ENCODE measurements around the gene TARS3. TPM values are rescaled to one million over a fixed set of nuclear protein-coding genes. Genes with fewer than 3 reads are reported as not detected.
A peak's percentile ranks its signal among the peaks of the same experiment; 100 is the strongest.
"Not testable (repeated sequence)": the region's sequence is repeated elsewhere in the genome, so short reads cannot be mapped to it uniquely, and the experiment has no call there.

TARS3 gene
- total RNA-seq, 1 donor from 2014 or later = 13.9 TPM

DNA sequence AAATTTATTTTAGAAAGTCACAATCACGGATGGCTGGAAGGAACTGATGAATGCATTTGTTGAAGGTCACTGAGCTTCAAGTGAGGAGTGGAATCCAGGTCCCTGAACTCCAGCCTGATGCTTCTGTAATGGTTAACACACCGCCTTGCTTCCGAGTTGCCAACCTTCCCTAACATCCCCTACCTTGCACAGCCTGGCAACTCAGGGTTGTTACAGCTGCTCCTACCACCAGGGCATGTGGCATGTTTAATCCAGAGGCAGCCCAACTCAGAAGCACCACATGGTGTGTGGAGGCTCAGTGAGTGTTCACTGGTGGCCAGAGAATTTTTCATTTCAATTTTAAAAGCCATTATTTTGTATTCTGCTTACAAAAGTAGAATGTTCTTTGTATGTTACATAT lies 77.0 kb downstream of the TARS3 start:
- H3K27ac Mint-ChIP-seq = no peak overlapping the region
- H3K4me3 Mint-ChIP-seq = no peak overlapping the region
- peaks cover 45% of the 10 kb centered on the region for H3K36me3 Mint-ChIP-seq (ENCODE audit: low read depth)
- no peaks in the 10 kb centered on the region for H3K27me3 Mint-ChIP-seq (ENCODE audit: insufficient read depth)
- no peak for DNase-seq (ENCODE audit: low spot score)
- H3K4me1 Mint-ChIP-seq (ENCODE audit: low read depth) = peaks cover 35% of the 10 kb centered on the region
- intact Hi-C loops (cut with micrococcal nuclease) = loop anchor here (10.0 kb wide), 1 partner anchor 642 kb away; no protein-coding TSS in a partner anchor
- H3K9me3 Mint-ChIP-seq = no peaks in the 10 kb centered on the region

DNA sequence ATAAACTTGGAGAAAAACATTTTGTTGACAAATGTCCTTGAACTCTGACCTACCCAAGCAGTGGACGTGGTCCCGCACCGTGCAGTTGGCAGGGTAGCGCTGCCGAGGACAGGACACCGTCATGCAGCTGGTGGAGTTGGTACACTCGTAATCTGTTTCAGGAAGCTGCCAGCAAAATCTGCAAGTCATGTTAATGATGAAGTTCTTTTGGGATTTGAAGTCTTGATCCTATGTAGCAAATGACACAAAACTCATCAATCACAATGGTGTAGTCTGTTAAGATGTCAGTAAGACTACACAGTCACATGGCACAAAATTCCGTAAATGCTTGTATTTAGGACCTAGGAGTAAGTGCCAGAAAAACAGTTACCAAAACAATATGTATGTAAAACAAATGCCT lies 77.6 kb downstream of the TARS3 start:
- Mint-ChIP-seq H3K9me3 (no peaks in the 10 kb centered on the region), H3K4me3 (no peak overlapping the region), H3K27me3 (ENCODE audit: insufficient read depth) (no peaks in the 10 kb centered on the region), H3K27ac (no peak overlapping the region), H3K36me3 (ENCODE audit: low read depth) (peaks cover 49% of the 10 kb centered on the region), H3K4me1 (ENCODE audit: low read depth) (peaks cover 41% of the 10 kb centered on the region)
- intact Hi-C loops (cut with micrococcal nuclease) = loop anchor here (10.0 kb wide), 1 partner anchor 642 kb away; no protein-coding TSS in a partner anchor
- no peak for DNase-seq (ENCODE audit: low spot score)

DNA sequence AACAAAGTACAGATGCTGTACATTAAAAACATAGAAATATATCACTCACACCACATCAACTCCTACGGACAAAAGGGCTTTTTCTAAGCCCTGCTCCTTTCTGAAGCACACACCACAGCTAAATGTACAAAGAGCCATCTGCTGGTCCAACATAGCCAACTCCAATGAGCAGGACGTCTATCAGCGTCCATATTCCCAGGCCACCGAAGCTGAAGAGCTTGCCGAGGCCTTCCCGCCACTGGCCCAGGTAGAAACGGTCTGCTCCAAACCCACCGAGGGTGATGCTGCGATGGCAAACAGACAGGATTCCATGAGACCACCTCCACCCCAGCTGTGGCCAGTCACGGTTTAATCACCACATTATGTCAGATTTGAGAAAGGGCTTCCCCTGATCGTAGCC lies 81.9 kb downstream of the TARS3 start:
- DNase-seq (ENCODE audit: low spot score) = no peak
- Mint-ChIP-seq H3K9me3 (no peaks in the 10 kb centered on the region), H3K4me1 (ENCODE audit: low read depth) (peaks cover 23% of the 10 kb centered on the region), H3K36me3 (ENCODE audit: low read depth) (peaks cover 47% of the 10 kb centered on the region), H3K4me3 (no peak overlapping the region), H3K27me3 (ENCODE audit: insufficient read depth) (no peaks in the 10 kb centered on the region), H3K27ac (no peak overlapping the region)
- intact Hi-C loops (cut with micrococcal nuclease) = loop anchor here (5.0 to 10.0 kb wide), 2 partner anchors 180 to 638 kb away; no protein-coding TSS in a partner anchor

DNA sequence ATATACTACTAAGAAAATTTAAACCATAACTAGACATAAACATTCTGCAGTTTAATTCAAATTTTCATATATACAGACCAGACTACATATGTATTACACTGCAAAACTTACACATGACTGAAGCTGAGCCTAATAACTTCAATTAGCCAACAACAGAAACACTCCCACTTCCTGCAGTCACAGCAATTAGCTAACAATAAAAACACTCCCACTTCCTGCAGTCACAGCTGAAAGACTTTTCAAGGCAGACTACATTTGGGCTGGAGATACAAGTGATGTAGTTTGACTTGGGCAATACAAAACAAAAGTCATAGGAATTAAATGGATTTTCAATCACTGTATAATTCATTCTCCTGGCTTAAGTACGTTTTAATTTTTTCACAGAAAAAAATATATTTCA lies 82.4 kb downstream of the TARS3 start:
- Mint-ChIP-seq H3K27ac (no peak overlapping the region), H3K27me3 (ENCODE audit: insufficient read depth) (no peaks in the 10 kb centered on the region), H3K4me3 (no peak overlapping the region), H3K9me3 (no peaks in the 10 kb centered on the region), H3K4me1 (ENCODE audit: low read depth) (peaks cover 22% of the 10 kb centered on the region), H3K36me3 (ENCODE audit: low read depth) (peaks cover 44% of the 10 kb centered on the region)
- no peak for DNase-seq (ENCODE audit: low spot score)
- intact Hi-C loops (cut with micrococcal nuclease) = loop anchor here (1.0 to 10.0 kb wide), 6 partner anchors 9 to 637 kb away; partner anchors contain the start of gene TARS3

GRCh38 chr15:101641129-101641764 lies 83.0 kb downstream of the TARS3 start:
- Mint-ChIP-seq H3K27ac (peak overlapping the region; percentile 70), H3K36me3 (ENCODE audit: low read depth) (peaks cover 44% of the 10 kb centered on the region), H3K4me3 (no peak overlapping the region), H3K9me3 (no peaks in the 10 kb centered on the region), H3K4me1 (ENCODE audit: low read depth) (peaks cover 17% of the 10 kb centered on the region), H3K27me3 (ENCODE audit: insufficient read depth) (no peaks in the 10 kb centered on the region)
- intact Hi-C loops (cut with micrococcal nuclease) = loop anchor here (1.0 to 10.0 kb wide), 6 partner anchors 10 to 636 kb away; partner anchors contain the start of gene TARS3
- DNase-seq (ENCODE audit: low spot score) = peak; percentile 59

DNA sequence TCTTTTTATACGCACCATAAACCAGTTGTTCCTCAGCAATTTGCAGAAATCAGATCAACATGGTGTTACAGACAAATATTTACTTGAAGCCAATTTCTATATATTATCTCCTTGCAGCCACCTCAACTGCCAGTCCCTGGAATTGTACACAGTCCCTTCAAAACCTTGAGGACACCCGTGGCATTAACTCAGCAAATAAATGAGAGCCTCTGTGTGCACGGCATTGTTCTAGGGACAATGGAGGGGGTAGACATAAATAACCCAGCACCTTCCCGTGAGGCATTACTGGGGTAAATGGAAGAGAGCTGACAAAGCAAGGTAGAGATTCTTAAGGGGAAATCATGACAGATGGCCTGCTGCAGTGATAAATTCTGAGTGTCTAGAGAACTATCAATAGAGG lies 84.6 kb downstream of the TARS3 start:
- peaks cover 30% of the 10 kb centered on the region for H3K36me3 Mint-ChIP-seq (ENCODE audit: low read depth)
- no peak overlapping the region for H3K27ac Mint-ChIP-seq
- intact Hi-C loops (cut with micrococcal nuclease) = loop anchor here (2.0 to 10.0 kb wide), 3 partner anchors 137 to 635 kb away; no protein-coding TSS in a partner anchor
- no peak for DNase-seq (ENCODE audit: low spot score)
- H3K4me1 Mint-ChIP-seq (ENCODE audit: low read depth) = peaks cover 17% of the 10 kb centered on the region
- H3K4me3 Mint-ChIP-seq = no peak overlapping the region
- no peaks in the 10 kb centered on the region for H3K27me3 Mint-ChIP-seq (ENCODE audit: insufficient read depth)
- no peaks in the 10 kb centered on the region for H3K9me3 Mint-ChIP-seq

- Mint-ChIP-seq H3K36me3 (ENCODE audit: low read depth) (peaks cover 28% of the 10 kb centered on the region), H3K27ac (no peak overlapping the region)
- no peak for DNase-seq (ENCODE audit: low spot score)
Observed at GRCh38 chr15:101637919-101638318, 86.4 kb downstream of the TARS3 start.

GRCh38 chr15:101637516-101637915 lies 86.8 kb downstream of the TARS3 start:
- H3K27ac Mint-ChIP-seq = no peak overlapping the region
- intact Hi-C loops (cut with micrococcal nuclease) = no loop called here
- peaks cover 16% of the 10 kb centered on the region for H3K4me1 Mint-ChIP-seq (ENCODE audit: low read depth)
- H3K36me3 Mint-ChIP-seq (ENCODE audit: low read depth) = peaks cover 26% of the 10 kb centered on the region
- no peaks in the 10 kb centered on the region for H3K27me3 Mint-ChIP-seq (ENCODE audit: insufficient read depth)
- no peak for DNase-seq (ENCODE audit: low spot score)
- no peaks in the 10 kb centered on the region for H3K9me3 Mint-ChIP-seq
- no peak overlapping the region for H3K4me3 Mint-ChIP-seq

More at GRCh38 chr15:101637919-101638318, 86.4 kb downstream of the TARS3 start:
- intact Hi-C loops (cut with micrococcal nuclease) = no loop called here
- H3K4me1 Mint-ChIP-seq (ENCODE audit: low read depth) = peaks cover 17% of the 10 kb centered on the region
- H3K27me3 Mint-ChIP-seq (ENCODE audit: insufficient read depth) = no peaks in the 10 kb centered on the region
- H3K4me3 Mint-ChIP-seq = no peak overlapping the region
- H3K9me3 Mint-ChIP-seq = no peaks in the 10 kb centered on the region

- Mint-ChIP-seq H3K27me3 (ENCODE audit: insufficient read depth) (no peaks in the 10 kb centered on the region), H3K9me3 (no peaks in the 10 kb centered on the region), H3K36me3 (ENCODE audit: low read depth) (peaks cover 21% of the 10 kb centered on the region), H3K27ac (no peak overlapping the region), H3K4me3 (no peak overlapping the region), H3K4me1 (ENCODE audit: low read depth) (peaks cover 11% of the 10 kb centered on the region)
- no peak for DNase-seq (ENCODE audit: low spot score)
- intact Hi-C loops (cut with micrococcal nuclease) = no loop called here
Observed at GRCh38 chr15:101637038-101637437, 87.2 kb downstream of the TARS3 start.

DNA sequence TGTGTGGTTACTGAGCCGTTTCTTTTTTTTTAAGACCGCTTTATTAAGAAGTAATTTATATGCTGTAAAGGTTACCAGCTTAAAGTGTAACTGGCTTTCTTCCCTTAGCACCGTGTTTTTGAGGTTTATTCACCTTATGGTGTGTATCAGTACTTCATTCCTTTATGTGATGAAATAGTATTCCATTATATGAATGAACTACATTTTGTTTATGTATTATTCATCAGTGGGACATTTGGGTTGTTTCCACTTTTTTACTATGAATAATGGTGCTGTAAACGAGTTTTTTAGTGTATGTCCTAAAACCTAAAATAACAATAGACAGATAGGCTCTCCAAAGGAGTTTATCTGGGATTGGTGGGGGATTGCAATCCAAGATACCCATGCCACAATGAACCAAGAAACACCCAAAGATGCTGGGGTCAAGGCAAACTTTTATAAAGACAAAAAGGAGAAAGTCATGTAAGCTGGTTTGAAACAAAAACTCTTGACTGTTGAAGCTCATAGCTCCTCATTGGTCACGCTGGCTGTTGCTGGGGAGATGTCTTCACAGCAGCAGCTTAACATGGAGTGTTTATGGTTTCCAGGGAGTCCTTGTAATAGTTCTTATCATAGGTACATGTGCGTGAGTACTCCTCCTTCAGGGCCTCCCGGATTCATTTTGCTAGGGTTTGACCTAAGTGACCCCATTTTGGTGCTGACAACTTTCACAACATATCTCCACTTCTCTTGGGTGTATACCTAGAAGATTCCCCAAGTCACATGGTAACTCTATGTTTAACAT lies 88.1 kb downstream of the TARS3 start:
- Mint-ChIP-seq H3K4me1 (ENCODE audit: low read depth) (peaks cover 5% of the 10 kb centered on the region), H3K9me3 (no peaks in the 10 kb centered on the region), H3K4me3 (no peak overlapping the region), H3K27me3 (ENCODE audit: insufficient read depth) (no peaks in the 10 kb centered on the region), H3K27ac (no peak overlapping the region), H3K36me3 (ENCODE audit: low read depth) (peaks cover 17% of the 10 kb centered on the region)
- DNase-seq (ENCODE audit: low spot score) = no peak
- intact Hi-C loops (cut with micrococcal nuclease) = no loop called here

DNA sequence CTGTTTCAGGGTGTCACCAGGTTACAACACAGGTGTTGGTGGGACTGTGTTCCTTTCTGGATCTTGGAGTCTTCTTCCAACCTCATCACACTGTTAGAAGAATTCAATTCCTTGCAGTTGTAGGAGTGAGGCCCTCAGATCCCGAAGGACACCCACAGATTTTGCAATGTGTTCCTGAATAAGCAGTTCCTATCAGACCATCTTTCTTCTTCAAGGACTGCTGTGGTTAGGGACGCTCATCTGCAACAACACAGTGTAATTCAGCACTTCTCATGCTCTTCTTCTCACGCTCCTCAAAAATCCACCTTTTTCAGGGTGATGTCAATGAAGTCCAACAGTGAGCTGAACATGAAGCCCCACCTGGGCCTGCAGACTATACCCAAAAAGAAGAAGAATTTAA lies 90.9 kb downstream of the TARS3 start:
- no peaks in the 10 kb centered on the region for H3K4me1 Mint-ChIP-seq (ENCODE audit: low read depth)
- intact Hi-C loops (cut with micrococcal nuclease) = no loop called here
- DNase-seq (ENCODE audit: low spot score) = no peak
- no peaks in the 10 kb centered on the region for H3K27me3 Mint-ChIP-seq (ENCODE audit: insufficient read depth)
- peaks cover 2% of the 10 kb centered on the region for H3K36me3 Mint-ChIP-seq (ENCODE audit: low read depth)
- H3K9me3 Mint-ChIP-seq = no peaks in the 10 kb centered on the region
- H3K27ac Mint-ChIP-seq = no peak overlapping the region
- no peak overlapping the region for H3K4me3 Mint-ChIP-seq

GRCh38 chr15:101626729-101627128 lies 97.5 kb downstream of the TARS3 start:
- H3K9me3 Mint-ChIP-seq; DNase-seq (ENCODE audit: low spot score); H3K27ac Mint-ChIP-seq; intact Hi-C loops (cut with micrococcal nuclease); H3K27me3 Mint-ChIP-seq (ENCODE audit: insufficient read depth); H3K36me3 Mint-ChIP-seq (ENCODE audit: low read depth); H3K4me3 Mint-ChIP-seq: not testable (repeated sequence)
- H3K4me1 Mint-ChIP-seq (ENCODE audit: low read depth) = peaks cover 23% of the 10 kb centered on the region

- Mint-ChIP-seq H3K36me3 (ENCODE audit: low read depth) (peaks cover 7% of the 10 kb centered on the region), H3K4me3 (no peak overlapping the region), H3K9me3 (peaks cover 4% of the 10 kb centered on the region), H3K4me1 (ENCODE audit: low read depth) (peaks cover 24% of the 10 kb centered on the region), H3K27me3 (ENCODE audit: insufficient read depth) (no peaks in the 10 kb centered on the region), H3K27ac (no peak overlapping the region)
- DNase-seq (ENCODE audit: low spot score) = no peak
- intact Hi-C loops (cut with micrococcal nuclease) = no loop called here
Observed at GRCh38 chr15:101625980-101626379, 98.3 kb downstream of the TARS3 start.
